ENCODE data around the gene PITPNM2.

DNA sequence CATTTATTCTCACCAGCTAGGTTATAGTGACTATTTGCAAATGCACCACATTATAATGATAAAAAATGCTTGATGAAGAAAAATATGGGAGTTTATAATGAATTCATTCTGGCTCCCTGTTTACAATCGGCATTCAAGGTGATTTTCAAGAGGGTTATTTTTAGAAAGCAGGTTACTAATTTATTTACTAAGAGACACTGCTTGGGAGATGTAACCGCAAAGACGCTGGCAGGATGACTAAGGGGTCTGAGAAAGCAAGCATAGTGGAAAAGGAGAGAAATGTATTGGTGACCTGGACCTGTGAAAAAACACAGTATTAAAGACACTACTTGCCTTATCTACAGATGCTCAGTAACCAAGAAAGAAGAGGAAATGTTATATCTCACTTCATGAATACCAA is 13.3 kb upstream of the PITPNM2 start:
- TF ChIP-seq CTCF (IDR thresholded peaks at IDR 0.05) (no peak), POLR2A (IDR thresholded peaks at IDR 0.05) (no peak)

Measured in lower leg skin (tissue), 3 donors.